ENCODE data around the gene BCL2L12. TPM values are rescaled to one million over a fixed set of nuclear protein-coding genes. Genes with fewer than 3 reads are reported as not detected.

The BCL2L12 gene
- total RNA-seq, 2 experiments from 2014 or later = 70.5 to 75.6 TPM

GRCh38 chr19:49690656-49691242, 25.0 kb downstream of the BCL2L12 start, which contains the start of gene CPT1C:
Gene CPT1C, plus strand, starts transcription at chr19:49691116. Its CDS starts 1,137 bp downstream, at chr19:49692253.
- CTCF ChIA-PET = interaction anchor here (0.6 to 1.0 kb wide), 3 partner anchors 20 to 128 kb away, joined by 3 to 4 read pairs (median 4); partner anchors contain the start of gene AP2A1
- H3K4me1 Mint-ChIP-seq (ENCODE audit: low read depth) = peaks cover 27% of the 10 kb centered on the region

DNA sequence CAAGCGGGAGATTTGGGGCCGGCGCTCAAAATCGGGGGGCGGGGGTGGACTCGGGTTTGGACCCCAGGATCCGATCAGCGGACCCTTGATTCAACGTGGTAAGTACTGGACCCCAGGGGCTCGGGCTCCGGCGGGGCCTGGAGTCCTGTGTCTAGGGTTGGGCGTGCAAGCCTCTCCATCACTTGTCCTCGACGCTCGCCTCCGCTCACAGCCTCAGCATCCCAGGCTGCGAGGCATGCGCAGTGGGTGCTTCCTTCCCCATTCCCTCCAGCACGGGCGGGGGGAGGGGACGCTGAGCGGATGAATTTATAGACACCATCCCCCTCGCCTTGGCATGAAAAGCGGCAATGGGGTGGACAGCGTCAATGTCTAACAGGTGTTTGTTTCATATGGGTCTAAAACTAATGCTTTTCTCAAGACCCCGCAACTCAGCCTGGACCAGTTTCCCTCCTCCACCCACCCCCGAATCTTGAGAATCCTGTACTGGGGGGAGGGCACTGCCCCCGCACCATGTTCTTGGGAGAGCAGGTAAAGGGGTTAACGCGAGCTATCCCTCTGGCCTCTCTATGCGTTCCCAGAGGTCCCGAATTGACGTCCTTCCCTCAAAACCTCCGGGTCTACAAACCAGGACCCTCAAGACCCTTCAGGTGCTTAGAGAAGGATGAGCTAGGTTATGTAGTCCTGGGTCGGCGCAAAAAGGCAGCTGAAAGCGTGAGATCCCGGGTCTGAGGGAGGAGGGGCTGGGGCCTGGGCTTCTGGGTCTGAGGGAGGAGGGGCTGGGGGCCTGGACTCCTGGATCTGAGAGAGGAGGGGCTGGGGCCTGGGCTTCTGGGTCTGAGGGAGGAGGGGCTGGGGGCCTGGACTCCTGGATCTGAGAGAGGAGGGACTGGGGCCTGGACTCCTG, 25.8 kb downstream of the BCL2L12 start:
- peak; percentile 55 for DNase-seq
- intact Hi-C loops (cut with micrococcal nuclease) = no loop called here
- Mint-ChIP-seq H3K27me3 (ENCODE audit: low read depth) (peaks cover 13% of the 10 kb centered on the region), H3K4me1 (ENCODE audit: low read depth) (peaks cover 27% of the 10 kb centered on the region), H3K36me3 (ENCODE audit: low read depth) (peaks cover 10% of the 10 kb centered on the region), H3K9me3 (no peaks in the 10 kb centered on the region), H3K27ac (no peak overlapping the region), H3K4me3 (peak overlapping the region; percentile 70)
- CTCF ChIA-PET = interaction anchor here (0.6 to 1.2 kb wide), 3 partner anchors 10 to 128 kb away, joined by 3 to 4 read pairs (median 3); partner anchors contain the start of gene AP2A1

More at GRCh38 chr19:49690656-49691242, 25.0 kb downstream of the BCL2L12 start, which contains the start of gene CPT1C:
- peaks cover 13% of the 10 kb centered on the region for H3K27me3 Mint-ChIP-seq (ENCODE audit: low read depth)
- peak within 1 kb of the TSS; percentile 70 for H3K4me3 Mint-ChIP-seq
- intact Hi-C loops (cut with micrococcal nuclease) = no loop called here
- peaks cover 11% of the 10 kb centered on the region for H3K36me3 Mint-ChIP-seq (ENCODE audit: low read depth)
- H3K27ac Mint-ChIP-seq = no peak within 1 kb of the TSS
- H3K9me3 Mint-ChIP-seq = no peaks in the 10 kb centered on the region
- DNase-seq = peak; percentile 70

DNA sequence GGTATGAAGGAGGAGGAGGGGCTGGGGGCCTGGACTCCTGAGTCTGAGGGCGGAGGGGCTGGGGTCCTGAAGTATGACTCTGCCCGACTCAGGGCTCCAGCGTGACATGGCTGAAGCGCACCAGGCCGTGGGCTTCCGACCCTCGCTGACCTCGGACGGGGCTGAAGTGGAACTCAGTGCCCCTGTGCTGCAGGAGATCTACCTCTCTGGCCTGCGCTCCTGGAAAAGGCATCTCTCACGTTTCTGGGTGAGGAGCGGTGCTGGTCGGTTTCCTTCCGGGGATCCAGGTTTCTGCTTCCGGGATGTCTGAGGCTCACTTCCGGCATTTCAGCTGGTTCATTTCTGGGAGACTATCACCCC, 26.4 kb downstream of the BCL2L12 start:
- no peak overlapping the region for H3K4me3 Mint-ChIP-seq
- H3K36me3 Mint-ChIP-seq (ENCODE audit: low read depth) = peaks cover 10% of the 10 kb centered on the region
- peaks cover 13% of the 10 kb centered on the region for H3K27me3 Mint-ChIP-seq (ENCODE audit: low read depth)
- H3K4me1 Mint-ChIP-seq (ENCODE audit: low read depth) = peaks cover 27% of the 10 kb centered on the region
- intact Hi-C loops (cut with micrococcal nuclease) = no loop called here
- no peak overlapping the region for H3K27ac Mint-ChIP-seq
- no peaks in the 10 kb centered on the region for H3K9me3 Mint-ChIP-seq
- CTCF ChIA-PET = interaction anchor here (1.2 kb wide), 1 partner anchor 11 kb away, joined by 3 read pairs; no protein-coding TSS in a partner anchor
- no peak for DNase-seq

GRCh38 chr19:49696115-49696514, 30.4 kb downstream of the BCL2L12 start:
- intact Hi-C loops (cut with micrococcal nuclease) = no loop called here
- Mint-ChIP-seq H3K27ac (no peak overlapping the region), H3K4me1 (ENCODE audit: low read depth) (peaks cover 4% of the 10 kb centered on the region), H3K9me3 (no peaks in the 10 kb centered on the region), H3K27me3 (ENCODE audit: low read depth) (peaks cover 4% of the 10 kb centered on the region), H3K36me3 (ENCODE audit: low read depth) (no peaks in the 10 kb centered on the region), H3K4me3 (no peak overlapping the region)
- DNase-seq = no peak
- CTCF ChIA-PET = interaction anchor here (0.7 to 1.4 kb wide), 5 partner anchors 17 to 23 kb away, joined by 3 to 4 read pairs (median 3); partner anchors contain the start of gene PRMT1

GRCh38 chr19:49696865-49697264, 31.1 kb downstream of the BCL2L12 start:
- CTCF ChIA-PET = interaction anchor here (0.7 to 1.4 kb wide), 3 partner anchors 16 to 24 kb away, joined by 3 to 4 read pairs (median 3); no protein-coding TSS in a partner anchor
- H3K36me3 Mint-ChIP-seq (ENCODE audit: low read depth) = no peaks in the 10 kb centered on the region
- no peaks in the 10 kb centered on the region for H3K4me1 Mint-ChIP-seq (ENCODE audit: low read depth)
- no peak overlapping the region for H3K4me3 Mint-ChIP-seq
- no peak for DNase-seq
- H3K9me3 Mint-ChIP-seq = no peaks in the 10 kb centered on the region
- H3K27ac Mint-ChIP-seq = no peak overlapping the region
- intact Hi-C loops (cut with micrococcal nuclease) = no loop called here
- H3K27me3 Mint-ChIP-seq (ENCODE audit: low read depth) = peaks cover 4% of the 10 kb centered on the region

DNA sequence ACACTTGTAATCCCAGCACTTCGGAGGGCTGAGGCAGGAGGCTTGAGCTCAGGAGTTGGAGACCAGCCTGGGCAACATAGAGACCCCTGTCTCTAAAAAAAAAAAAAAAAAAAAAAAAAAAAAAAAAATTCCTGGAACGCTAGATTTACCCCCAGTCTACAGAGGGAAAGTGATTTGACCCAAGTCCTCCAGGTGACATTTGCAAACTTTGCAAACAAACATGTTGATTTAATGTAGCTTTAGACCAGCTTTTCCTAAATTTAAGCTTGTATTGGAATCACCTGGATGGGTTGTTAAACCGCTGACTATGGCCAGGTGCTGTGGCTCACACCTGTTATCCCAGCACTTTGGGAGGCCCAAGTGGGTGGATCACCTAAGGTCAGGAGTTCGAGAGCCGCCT, 33.6 kb downstream of the BCL2L12 start:
- Mint-ChIP-seq H3K27me3 (ENCODE audit: low read depth) (no peaks in the 10 kb centered on the region), H3K9me3 (no peaks in the 10 kb centered on the region), H3K4me3 (no peak overlapping the region), H3K4me1 (ENCODE audit: low read depth) (no peaks in the 10 kb centered on the region), H3K27ac (no peak overlapping the region), H3K36me3 (ENCODE audit: low read depth) (no peaks in the 10 kb centered on the region)
- intact Hi-C loops (cut with micrococcal nuclease) = no loop called here
- no peak for DNase-seq
- CTCF ChIA-PET = interaction anchor here (1.7 kb wide), 1 partner anchor 18 kb away, joined by 4 read pairs; no protein-coding TSS in a partner anchor

GRCh38 chr19:49700563-49700962, 34.8 kb downstream of the BCL2L12 start:
- CTCF ChIA-PET = no interaction called here
- Mint-ChIP-seq H3K36me3 (ENCODE audit: low read depth) (no peaks in the 10 kb centered on the region), H3K4me1 (ENCODE audit: low read depth) (no peaks in the 10 kb centered on the region), H3K27ac (no peak overlapping the region), H3K27me3 (ENCODE audit: low read depth) (no peaks in the 10 kb centered on the region), H3K4me3 (no peak overlapping the region), H3K9me3 (no peaks in the 10 kb centered on the region)
- intact Hi-C loops (cut with micrococcal nuclease) = no loop called here
- no peak for DNase-seq

DNA sequence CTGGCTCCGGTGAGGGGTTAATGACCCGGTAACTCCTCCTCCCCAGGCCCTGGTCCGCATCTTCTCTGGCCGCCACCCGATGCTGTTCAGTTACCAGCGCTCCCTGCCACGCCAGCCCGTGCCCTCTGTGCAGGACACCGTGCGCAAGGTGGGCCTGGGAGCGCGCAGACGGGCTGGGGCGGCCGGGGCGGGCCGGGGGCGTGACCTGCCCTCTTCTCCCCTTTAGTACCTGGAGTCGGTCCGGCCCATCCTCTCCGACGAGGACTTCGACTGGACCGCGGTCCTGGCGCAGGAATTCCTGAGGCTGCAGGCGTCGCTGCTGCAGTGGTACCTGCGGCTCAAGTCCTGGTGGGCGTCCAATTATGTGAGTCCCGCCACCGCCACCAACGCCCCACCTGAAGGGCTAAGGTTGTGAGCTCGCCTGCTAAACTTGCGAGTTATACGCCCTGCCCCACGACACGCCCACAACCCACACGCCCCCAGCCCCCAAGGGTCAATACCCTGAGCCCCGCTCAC, 35.6 kb downstream of the BCL2L12 start:
- H3K4me3 Mint-ChIP-seq = no peak overlapping the region
- CTCF ChIA-PET = no interaction called here
- H3K36me3 Mint-ChIP-seq (ENCODE audit: low read depth) = no peaks in the 10 kb centered on the region
- no peaks in the 10 kb centered on the region for H3K4me1 Mint-ChIP-seq (ENCODE audit: low read depth)
- intact Hi-C loops (cut with micrococcal nuclease) = no loop called here
- H3K27ac Mint-ChIP-seq = no peak overlapping the region
- H3K9me3 Mint-ChIP-seq = no peaks in the 10 kb centered on the region
- no peaks in the 10 kb centered on the region for H3K27me3 Mint-ChIP-seq (ENCODE audit: low read depth)
- DNase-seq = no peak

GRCh38 chr19:49704888-49705642, 39.3 kb downstream of the BCL2L12 start:
- CTCF ChIA-PET = interaction anchor here (1.6 kb wide), 1 partner anchor 13 kb away, joined by 6 read pairs; no protein-coding TSS in a partner anchor
- intact Hi-C loops (cut with micrococcal nuclease) = no loop called here
- Mint-ChIP-seq H3K4me1 (ENCODE audit: low read depth) (no peaks in the 10 kb centered on the region), H3K27ac (no peak overlapping the region), H3K36me3 (ENCODE audit: low read depth) (no peaks in the 10 kb centered on the region), H3K9me3 (no peaks in the 10 kb centered on the region), H3K4me3 (no peak overlapping the region), H3K27me3 (ENCODE audit: low read depth) (no peaks in the 10 kb centered on the region)
- no peak for DNase-seq

- Mint-ChIP-seq H3K27me3 (ENCODE audit: low read depth) (no peaks in the 10 kb centered on the region), H3K27ac (no peak overlapping the region), H3K36me3 (ENCODE audit: low read depth) (no peaks in the 10 kb centered on the region), H3K4me3 (no peak overlapping the region), H3K9me3 (no peaks in the 10 kb centered on the region), H3K4me1 (ENCODE audit: low read depth) (no peaks in the 10 kb centered on the region)
- CTCF ChIA-PET = no interaction called here
- intact Hi-C loops (cut with micrococcal nuclease) = no loop called here
- DNase-seq = no peak
Observed at GRCh38 chr19:49705919-49706318, 40.2 kb downstream of the BCL2L12 start.

- CTCF ChIA-PET = no interaction called here
- Mint-ChIP-seq H3K4me1 (ENCODE audit: low read depth) (no peaks in the 10 kb centered on the region), H3K9me3 (no peaks in the 10 kb centered on the region), H3K36me3 (ENCODE audit: low read depth) (no peaks in the 10 kb centered on the region), H3K27me3 (ENCODE audit: low read depth) (no peaks in the 10 kb centered on the region), H3K4me3 (no peak overlapping the region), H3K27ac (no peak overlapping the region)
- intact Hi-C loops (cut with micrococcal nuclease) = no loop called here
- no peak for DNase-seq
Observed at GRCh38 chr19:49710372-49710951, 44.7 kb downstream of the BCL2L12 start.
